ENCODE measurements around the gene FOXP1. TPM values are rescaled to one million over a fixed set of nuclear protein-coding genes. Genes with fewer than 3 reads are reported as not detected.

FOXP1 gene
- total and polyA plus RNA-seq, 2 donors (not counting 1 experiment from before 2014, with no cell fraction given): 91.1 to 508 TPM

- Mint-ChIP-seq H3K27me3 (no peaks in the 10 kb centered on the region), H3K27ac (peak overlapping the region; percentile 95), H3K4me3 (peak overlapping the region; percentile 89), H3K4me1 (peaks cover 83% of the 10 kb centered on the region), H3K9me3 (ENCODE audit: insufficient read depth) (no peaks in the 10 kb centered on the region)
- H3K79me2 ChIP-seq (ENCODE audit: control insufficient read depth, insufficient read depth, low read length): peaks cover 84% of the 10 kb centered on the region
- peaks cover 83% of the 10 kb centered on the region in 2 donors for H3K4me1 ChIP-seq (ENCODE audit: control insufficient read depth in 2 of 2, insufficient read depth in 2 of 2, low read length in 2 of 2)
- WGBS (ENCODE audit: insufficient coverage): no CpG with 5 or more reads among the region's 2 CpGs
- peaks cover 2 to 13% of the 10 kb centered on the region in 2 experiments for H3K36me3 ChIP-seq (replicated peaks in 1 of 2; ENCODE audit: control extremely low read depth in 1 of 2, control insufficient read depth in 1 of 2, extremely low read depth in 1 of 2, insufficient read depth in 2 of 2, low read length in 1 of 2)
- H3K9me3 ChIP-seq (ENCODE audit: control extremely low read depth in 1 of 3, control insufficient read depth in 2 of 3, insufficient read depth in 1 of 3, low read length in 2 of 3): peaks cover 0 to 8% (median 0%) of the 10 kb centered on the region in 3 donors
- no peaks in the 10 kb centered on the region for H4K20me1 ChIP-seq (ENCODE audit: control insufficient read depth, insufficient read depth, low read length, poor library complexity, severe bottlenecking)
- H3K27me3 ChIP-seq (replicated peaks in 1 of 4; ENCODE audit: control extremely low read depth in 1 of 4, control insufficient read depth in 3 of 4, insufficient read depth in 4 of 4, low read length in 3 of 4): no peaks in the 10 kb centered on the region
- peak overlapping the region; percentile 32 to 67 (median 48) for H3K4me3 ChIP-seq (ENCODE audit: control extremely low read depth in 1 of 5, extremely low read depth in 1 of 5, insufficient read depth in 1 of 5, low read depth in 2 of 5, low read length in 4 of 5)
- POLR2A ChIA-PET: interaction anchor here (1.3 kb wide), 1 partner anchor 29 kb away, joined by 3 read pairs; no protein-coding TSS in a partner anchor
- intact Hi-C loops (cut with micrococcal nuclease): loop anchor here (1.0 to 2.0 kb wide), 4 partner anchors 16 to 84 kb away; no protein-coding TSS in a partner anchor
- peak overlapping the region; percentile 68 for H3K9ac ChIP-seq (ENCODE audit: low read length)
- H3K4me2 ChIP-seq (replicated peaks; ENCODE audit: low read depth, low read length, poor library complexity, severe bottlenecking): peak overlapping the region; percentile 72
- H2AFZ ChIP-seq (ENCODE audit: insufficient read depth, low read depth, low read length, poor library complexity, severe bottlenecking): no peak overlapping the region
- peak; percentile 82 for DNase-seq
- TF ChIP-seq EZH2 (IDR thresholded peaks at IDR 0.05; ENCODE audit: borderline replicate concordance, insufficient read depth, low read depth, low read length, poor library complexity, severe bottlenecking): no peak
- TF ChIP-seq, protein P1, sequence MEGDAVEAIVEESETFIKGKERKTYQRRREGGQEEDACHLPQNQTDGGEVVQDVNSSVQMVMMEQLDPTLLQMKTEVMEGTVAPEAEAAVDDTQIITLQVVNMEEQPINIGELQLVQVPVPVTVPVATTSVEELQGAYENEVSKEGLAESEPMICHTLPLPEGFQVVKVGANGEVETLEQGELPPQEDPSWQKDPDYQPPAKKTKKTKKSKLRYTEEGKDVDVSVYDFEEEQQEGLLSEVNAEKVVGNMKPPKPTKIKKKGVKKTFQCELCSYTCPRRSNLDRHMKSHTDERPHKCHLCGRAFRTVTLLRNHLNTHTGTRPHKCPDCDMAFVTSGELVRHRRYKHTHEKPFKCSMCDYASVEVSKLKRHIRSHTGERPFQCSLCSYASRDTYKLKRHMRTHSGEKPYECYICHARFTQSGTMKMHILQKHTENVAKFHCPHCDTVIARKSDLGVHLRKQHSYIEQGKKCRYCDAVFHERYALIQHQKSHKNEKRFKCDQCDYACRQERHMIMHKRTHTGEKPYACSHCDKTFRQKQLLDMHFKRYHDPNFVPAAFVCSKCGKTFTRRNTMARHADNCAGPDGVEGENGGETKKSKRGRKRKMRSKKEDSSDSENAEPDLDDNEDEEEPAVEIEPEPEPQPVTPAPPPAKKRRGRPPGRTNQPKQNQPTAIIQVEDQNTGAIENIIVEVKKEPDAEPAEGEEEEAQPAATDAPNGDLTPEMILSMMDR (IDR thresholded peaks at IDR 0.05): no peak
- CTCF ChIA-PET: interaction anchor here (0.7 to 2.3 kb wide), 11 partner anchors 12 to 226 kb away, joined by 3 to 7 read pairs (median 3); no protein-coding TSS in a partner anchor
- peak; percentile 61 for ATAC-seq (ENCODE audit: low read depth)
- H3K27ac ChIP-seq (ENCODE audit: low read length in 2 of 2): peak overlapping the region; percentile 78 to 87
These were observed 222.8 kb downstream of the FOXP1 start for GRCh38 chr3:71360764-71361163.

DNA sequence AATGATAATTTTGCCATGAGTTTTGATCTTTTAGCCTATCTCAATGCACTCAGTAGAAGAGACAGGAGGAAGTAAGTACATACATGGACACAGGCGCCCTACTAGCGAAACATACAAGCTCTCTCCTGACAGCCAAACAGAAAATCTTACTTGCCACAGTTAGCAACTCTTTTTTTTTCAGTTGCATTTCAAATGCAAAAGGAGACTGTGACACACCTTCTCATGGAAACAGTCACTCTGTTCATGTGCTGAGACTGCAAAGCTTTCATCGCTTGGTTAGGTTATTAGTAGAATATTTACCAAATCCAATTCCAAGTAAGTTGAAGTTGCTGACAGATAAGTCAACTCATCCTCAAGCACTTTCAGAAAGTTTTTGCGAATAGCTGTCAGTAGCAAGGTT lies 223.3 kb downstream of the FOXP1 start:
- peak; percentile 19 for ATAC-seq (ENCODE audit: low read depth)
- intact Hi-C loops (cut with micrococcal nuclease): loop anchor here (1.0 to 2.0 kb wide), 4 partner anchors 17 to 84 kb away; no protein-coding TSS in a partner anchor
- H3K27ac Mint-ChIP-seq: peak overlapping the region; percentile 95
- Histone ChIP-seq H3K27ac (ENCODE audit: low read length in 2 of 2) (peak overlapping the region; percentile 78 to 87), H4K20me1 (ENCODE audit: control insufficient read depth, insufficient read depth, low read length, poor library complexity, severe bottlenecking) (no peaks in the 10 kb centered on the region), H3K4me1 (ENCODE audit: control insufficient read depth in 2 of 2, insufficient read depth in 2 of 2, low read length in 2 of 2) (peaks cover 83% of the 10 kb centered on the region in 2 donors), H3K4me3 (ENCODE audit: control extremely low read depth in 1 of 5, extremely low read depth in 1 of 5, insufficient read depth in 1 of 5, low read depth in 2 of 5, low read length in 4 of 5) (peak overlapping the region; percentile 32 to 67 (median 48)), H2AFZ (ENCODE audit: insufficient read depth, low read depth, low read length, poor library complexity, severe bottlenecking) (no peak overlapping the region), H3K9me3 (ENCODE audit: control extremely low read depth in 1 of 3, control insufficient read depth in 2 of 3, insufficient read depth in 1 of 3, low read length in 2 of 3) (peaks cover 0 to 8% (median 0%) of the 10 kb centered on the region in 3 donors), H3K4me2 (replicated peaks; ENCODE audit: low read depth, low read length, poor library complexity, severe bottlenecking) (peak overlapping the region; percentile 72), H3K36me3 (replicated peaks in 1 of 2; ENCODE audit: control extremely low read depth in 1 of 2, control insufficient read depth in 1 of 2, extremely low read depth in 1 of 2, insufficient read depth in 2 of 2, low read length in 1 of 2) (peaks cover 2 to 15% of the 10 kb centered on the region in 2 experiments), H3K79me2 (ENCODE audit: control insufficient read depth, insufficient read depth, low read length) (peaks cover 84% of the 10 kb centered on the region), H3K9ac (ENCODE audit: low read length) (peak overlapping the region; percentile 68), H3K27me3 (replicated peaks in 1 of 4; ENCODE audit: control extremely low read depth in 1 of 4, control insufficient read depth in 3 of 4, insufficient read depth in 4 of 4, low read length in 3 of 4) (no peaks in the 10 kb centered on the region)
- H3K9me3 Mint-ChIP-seq (ENCODE audit: insufficient read depth): no peaks in the 10 kb centered on the region
- peaks cover 83% of the 10 kb centered on the region for H3K4me1 Mint-ChIP-seq
- H3K27me3 Mint-ChIP-seq: no peaks in the 10 kb centered on the region
- DNase-seq: peak; percentile 62
- POLR2A ChIA-PET: interaction anchor here (1.1 to 1.3 kb wide), 3 partner anchors 29 to 62 kb away, joined by 3 read pairs; no protein-coding TSS in a partner anchor
- peak overlapping the region; percentile 89 for H3K4me3 Mint-ChIP-seq
- CTCF ChIA-PET: interaction anchor here (0.5 to 2.3 kb wide), 12 partner anchors 12 to 226 kb away, joined by 3 to 7 read pairs (median 4); no protein-coding TSS in a partner anchor
- TF ChIP-seq, protein P1 (IDR thresholded peaks at IDR 0.05): no peak
- TF ChIP-seq EZH2 (IDR thresholded peaks at IDR 0.05; ENCODE audit: borderline replicate concordance, insufficient read depth, low read depth, low read length, poor library complexity, severe bottlenecking): no peak
- WGBS (ENCODE audit: insufficient coverage): no CpG with 5 or more reads among the region's 4 CpGs

All from B cell (primary cell).